Endothelial cell of umbilical vein (primary cell): ENCODE measurements around the gene SPATA6L. TPM values are rescaled to one million over a fixed set of nuclear protein-coding genes. Genes with fewer than 3 reads are reported as not detected.
A peak's percentile ranks its signal among the peaks of the same experiment; 100 is the strongest.

ENCODE experiments used
- BruUV-seq: library from RNA; stranded (reverse); fragments of 400-500 nt; replicated peaks from 2 replicates; lab custom pipeline; 2021; lab: Mats Ljungman, UMichigan
- CTCF ChIA-PET: fragments of 300-600, 350-600 bp; sonication (Branson Sonifier 250); formaldehyde crosslinking; loops from one replicate; lab custom pipeline; 2021; ENCODE audit warnings: antibody characterized with exemption, inconsistent platforms; lab: Charles Lee
- POLR2A ChIA-PET: fragments of 300-600, 350-600 bp; sonication (Branson Sonifier 250); formaldehyde crosslinking; loops from one replicate; lab custom pipeline; 2021; ENCODE audit warnings: antibody characterized with exemption, inconsistent platforms; lab: Charles Lee
- DNase-seq: peaks from one replicate; pipeline ENCODE4 v3.0.0-alpha.2; 2011; ENCODE audit warnings: low read depth, low spot score
- FAIRE-seq: peaks from 2 replicates; lab custom pipeline; 2011; peaks lifted over from hg19 to GRCh38; lab: Jason Lieb, UNC
- H2AFZ ChIP-seq: 2 replicates; pipeline ENCODE4 v1.6.0; 2012; ENCODE audit warnings: low read depth, low read length, control low read depth, inconsistent platforms
- H3K27ac ChIP-seq: 2 replicates; pipeline ENCODE4 v1.5.1; 2011; ENCODE audit warnings: low read depth, mild to moderate bottlenecking, control low read depth, low read length, moderate library complexity; ENCODE audit not compliant: insufficient read depth
- H3K27me3 ChIP-seq, 2 experiments: 2 replicates each; pipeline versions ENCODE4 v1.6.0 to v1.6.1; 2011; ENCODE audit warnings: low read length in 2 of 2, mixed read lengths in 1 of 2; ENCODE audit not compliant: control insufficient read depth in 2 of 2, insufficient read depth in 2 of 2
- H3K36me3 ChIP-seq, 2 experiments: 2 replicates in 1 of 2; 3 replicates in 1 of 2; pipeline ENCODE4 v1.5.1; 2011; ENCODE audit warnings: low read length in 2 of 2, mild to moderate bottlenecking in 1 of 2, moderate library complexity in 1 of 2; ENCODE audit not compliant: control insufficient read depth in 2 of 2, insufficient read depth in 2 of 2; ENCODE audit errors: extremely low read depth in 1 of 2
- H3K4me1 ChIP-seq: 3 replicates; pipeline ENCODE4 v1.5.1; 2011; ENCODE audit warnings: mild to moderate bottlenecking, low read length; ENCODE audit not compliant: control insufficient read depth, insufficient read depth; ENCODE audit errors: extremely low read depth
- H3K4me2 ChIP-seq: 2 replicates; pipeline ENCODE4 v1.6.1; 2011; ENCODE audit warnings: low read length, control low read depth, mixed read lengths; ENCODE audit not compliant: insufficient read depth
- H3K4me3 ChIP-seq, 3 experiments: fragments of 200-600 bp in 1 of 3; sonication (generic), shearing (Covaris generic) in 1 of 3; replicated peaks in 1 of 3; 2 replicates each; pipeline ENCODE4 v1.5.1; 2011 to 2016; ENCODE audit warnings: control low read depth in 3 of 3, low read length in 3 of 3, mild to moderate bottlenecking in 2 of 3, inconsistent platforms in 1 of 3, low read depth in 1 of 3, moderate library complexity in 1 of 3; ENCODE audit not compliant: insufficient read depth in 1 of 3
- H3K79me2 ChIP-seq: 2 replicates; pipeline ENCODE4 v1.6.0; 2012; ENCODE audit warnings: low read length, inconsistent platforms; ENCODE audit not compliant: control insufficient read depth, insufficient read depth
- H3K9ac ChIP-seq: replicated peaks from 2 replicates; pipeline ENCODE3; 2011; ENCODE audit warnings: low read length, control low read depth; ENCODE audit not compliant: insufficient read depth; ENCODE audit errors: extremely low read depth
- H3K9me1 ChIP-seq: replicated peaks from 3 replicates; pipeline ENCODE4 v1.6.0; 2011; ENCODE audit warnings: mild to moderate bottlenecking, low read length; ENCODE audit not compliant: control insufficient read depth, insufficient read depth; ENCODE audit errors: extremely low read depth
- H3K9me3 ChIP-seq: replicated peaks from 2 replicates; pipeline ENCODE4 v1.5.1; 2012; ENCODE audit warnings: low read length, inconsistent platforms; ENCODE audit not compliant: control insufficient read depth, insufficient read depth
- H4K20me1 ChIP-seq: replicated peaks from 2 replicates; pipeline ENCODE3; 2011; ENCODE audit warnings: mild to moderate bottlenecking, low read length; ENCODE audit not compliant: control insufficient read depth, insufficient read depth; ENCODE audit errors: extremely low read depth
- CTCF ChIP-seq, 2 donors: IDR thresholded peaks; 1 replicate in 1 of 2; 2 replicates in 1 of 2; pipeline ENCODE4 v1.5.1; 2011; ENCODE audit warnings: low read length in 2 of 2, mild to moderate bottlenecking in 2 of 2, moderate library complexity in 2 of 2, control low read depth in 1 of 2, inconsistent platforms in 1 of 2, low read depth in 1 of 2; ENCODE audit not compliant: insufficient read depth in 1 of 2; ENCODE audit errors: extremely low read depth in 1 of 2
- EZH2 ChIP-seq: IDR thresholded peaks from 2 replicates; pipeline ENCODE4 v1.6.1; 2012; ENCODE audit warnings: borderline replicate concordance, low read depth, mild to moderate bottlenecking, moderate library complexity, low read length, inconsistent platforms; ENCODE audit not compliant: severe bottlenecking
- FOS ChIP-seq: IDR thresholded peaks from 2 replicates; pipeline ENCODE4 v1.6.1; 2011; ENCODE audit warnings: mild to moderate bottlenecking, low read length, moderate library complexity, borderline replicate concordance; ENCODE audit not compliant: insufficient read depth
- GATA2 ChIP-seq: IDR thresholded peaks from 2 replicates; pipeline ENCODE4 v1.7.0; 2011; ENCODE audit warnings: low read depth, mild to moderate bottlenecking, moderate library complexity, mixed read lengths, low read length; ENCODE audit not compliant: insufficient read length, insufficient read depth
- JUN ChIP-seq: IDR thresholded peaks from 2 replicates; pipeline ENCODE4 v1.6.1; 2011; ENCODE audit warnings: borderline replicate concordance, low read depth; ENCODE audit not compliant: insufficient read length, insufficient read depth
- MAX ChIP-seq: IDR thresholded peaks from 2 replicates; pipeline ENCODE4 v1.6.1; 2011; ENCODE audit not compliant: insufficient read depth, insufficient read length
- MYC ChIP-seq: IDR thresholded peaks from one replicate; pipeline ENCODE4 v1.6.1; 2011; ENCODE audit warnings: mild to moderate bottlenecking, low read depth, low read length
- POLR2A ChIP-seq: IDR thresholded peaks from 2 replicates; pipeline ENCODE4 v1.6.1; 2012; ENCODE audit warnings: low read depth, mild to moderate bottlenecking, control low read depth, low read length
- POLR2AphosphoS5 ChIP-seq: IDR thresholded peaks from 2 replicates; pipeline ENCODE4 v1.6.1; 2012; ENCODE audit warnings: low read depth, mild to moderate bottlenecking, control low read depth, low read length, moderate library complexity; ENCODE audit not compliant: insufficient read depth
- dilution Hi-C: fragments of 300-500 bp; cut with MboI; formaldehyde crosslinking; loops from one replicate; pipeline ENCODE4 v1.15.0; 2019; ENCODE audit warnings: low sequenced_read_pairs; ENCODE audit not compliant: extremely low pct_ligation_motif_present
- intact Hi-C: fragments of 100-400 bp; cut with micrococcal nuclease; formaldehyde crosslinking; loops from one replicate; pipeline ENCODE4 v1.10.0; 2022
- polyA plus RNA-seq, 4 experiments: library from polyadenylated mRNA; depleted of rRNA in 3 of 4; stranded (reverse) in 3 of 4; unstranded in 1 of 4; fragments of >200 nt; gene quantifications; 2 replicates each; pipeline versions ENCODE4 v1.2.1 to v1.2.3, GENCODE V29; 2011 to 2012; ENCODE audit warnings: missing spikeins in 1 of 4
- total RNA-seq: library from RNA; stranded (reverse); gene quantifications from 2 replicates; pipeline ENCODE4 v1.2.3, GENCODE V29; 2021

The SPATA6L gene
- total and polyA plus RNA-seq, 2 donors (not counting 3 experiments of a cell fraction or from before 2014, with no cell fraction given) = 0.40 to 1.5 TPM

GRCh38 chr9:4591123-4591500, 75.2 kb downstream of the SPATA6L start:
- Histone ChIP-seq H3K36me3 (no peaks in the 10 kb centered on the region), H3K4me2 (no peak overlapping the region), H3K27ac (no peak overlapping the region), H3K9ac (no peak overlapping the region), H3K79me2 (no peaks in the 10 kb centered on the region), H3K4me3 (no peak overlapping the region), H3K9me1 (no peaks in the 10 kb centered on the region), H3K27me3 (no peaks in the 10 kb centered on the region), H4K20me1 (no peaks in the 10 kb centered on the region), H3K9me3 (no peaks in the 10 kb centered on the region), H2AFZ (no peak overlapping the region), H3K4me1 (peaks cover 7% of the 10 kb centered on the region)
- DNase-seq (peak; percentile 70), FAIRE-seq (no peak)
- ChIA-PET POLR2A (no interaction called here), CTCF (interaction anchor here (0.9 to 1.0 kb wide), 3 partner anchors 13 to 89 kb away, joined by 3 to 4 read pairs (median 3); no protein-coding TSS in a partner anchor)
- TF ChIP-seq MYC (no peak), MAX (no peak), GATA2 (no peak), POLR2A (no peak), EZH2 (no peak), POLR2AphosphoS5 (no peak), FOS (no peak), CTCF (IDR thresholded peaks at IDR 0.05; ENCODE audit: extremely low read depth in 1 of 2, insufficient read depth in 1 of 2, low read depth in 1 of 2, low read length in 2 of 2) (no peak), JUN (no peak)
- dilution Hi-C loops = no loop called here
- intact Hi-C loops = no loop called here
- BruUV-seq = no TSS peak
